SK-N-SH treated with all-trans-retinoic acid at 6 μM for 48 hours (cell line): ENCODE results near the gene AMIGO1.

Experiments
- ATAC-seq: fragments of 200-7000 bp; cut with Tn5 transposase; 3 replicates; pipeline ENCODE4 v1.9.1; 2020; ENCODE audit warnings: mild to moderate bottlenecking, moderate library complexity
- ARNTL ChIP-seq: fragments of 450-650 bp; formaldehyde crosslinking; IDR thresholded peaks from 2 replicates; pipeline ENCODE4 v1.5.0; 2020; ENCODE audit warnings: low read depth, mild to moderate bottlenecking, moderate library complexity, borderline replicate concordance
- BACH2 ChIP-seq: fragments of 250-450 bp; sonication (Bioruptor Pico); IDR thresholded peaks from 2 replicates; pipeline ENCODE4 v1.9.0; 2021; ENCODE audit warnings: mild to moderate bottlenecking, borderline replicate concordance
- CREB5 ChIP-seq: fragments of 250-450 bp; sonication (Bioruptor Pico); IDR thresholded peaks from 2 replicates; pipeline ENCODE4 v1.5.1; 2020; ENCODE audit warnings: low read depth, mild to moderate bottlenecking, moderate library complexity
- ESRRG ChIP-seq: fragments of 250-450 bp; sonication (Bioruptor Pico); IDR thresholded peaks from 2 replicates; pipeline ENCODE4 v1.6.1; 2021; ENCODE audit warnings: mild to moderate bottlenecking
- GLIS3 ChIP-seq: fragments of 250-450 bp; sonication (Bioruptor Pico); IDR thresholded peaks from 2 replicates; pipeline ENCODE4 v1.5.0; 2020; ENCODE audit warnings: mild to moderate bottlenecking, moderate library complexity
- ISL1 ChIP-seq: fragments of 250-450 bp; sonication (Bioruptor Pico); IDR thresholded peaks from 2 replicates; pipeline ENCODE4 v2.1.2; 2022; ENCODE audit warnings: mild to moderate bottlenecking, moderate library complexity
- PPARA ChIP-seq: fragments of 250-450 bp; sonication (Bioruptor Pico); IDR thresholded peaks from 2 replicates; pipeline ENCODE4 v1.5.0; 2020; ENCODE audit warnings: mild to moderate bottlenecking, borderline replicate concordance
- RARB ChIP-seq: fragments of 250-450 bp; sonication (Bioruptor Pico); IDR thresholded peaks from 2 replicates; pipeline ENCODE4 v1.8.0; 2021; ENCODE audit warnings: mild to moderate bottlenecking, moderate library complexity
- TCF4 ChIP-seq: fragments of 250-450 bp; sonication (Bioruptor Pico); IDR thresholded peaks from 2 replicates; pipeline ENCODE4 v1.8.0; 2021; ENCODE audit warnings: mild to moderate bottlenecking, moderate library complexity, borderline replicate concordance
- TSHZ2 ChIP-seq: fragments of 250-450 bp; sonication (Bioruptor Pico); IDR thresholded peaks from 2 replicates; pipeline ENCODE4 v1.5.0; 2020; ENCODE audit warnings: mild to moderate bottlenecking, moderate library complexity
- ZFP3 ChIP-seq: fragments of 250-450 bp; sonication (Bioruptor Pico); IDR thresholded peaks from 2 replicates; pipeline ENCODE4 v1.5.0; 2020; ENCODE audit warnings: mild to moderate bottlenecking, moderate library complexity
- ZFP30 ChIP-seq: fragments of 450-650 bp; formaldehyde crosslinking; IDR thresholded peaks from 2 replicates; pipeline ENCODE4 v1.5.0; 2022; ENCODE audit warnings: mild to moderate bottlenecking, moderate library complexity
- ZNF565 ChIP-seq: fragments of 450-650 bp; formaldehyde crosslinking; conservative IDR thresholded peaks from 2 replicates; pipeline ENCODE4 v1.5.0; 2020; ENCODE audit warnings: low read depth, mild to moderate bottlenecking, moderate library complexity
- ZNF70 ChIP-seq: fragments of 450-650 bp; formaldehyde crosslinking; IDR thresholded peaks from 2 replicates; pipeline ENCODE4 v1.5.0; 2020; ENCODE audit warnings: mild to moderate bottlenecking, moderate library complexity
- ZNF8 ChIP-seq: fragments of 450-650 bp; formaldehyde crosslinking; IDR thresholded peaks from 2 replicates; pipeline ENCODE4 v1.5.0; 2020; ENCODE audit warnings: mild to moderate bottlenecking, moderate library complexity
- TF ChIP-seq, protein P1 (sequence below): fragments of 250-450 bp; sonication (Bioruptor Pico); IDR thresholded peaks from 2 replicates; pipeline ENCODE4 v1.5.1; 2021; ENCODE audit warnings: mild to moderate bottlenecking, moderate library complexity
- TF ChIP-seq, protein P2 (sequence below): fragments of 250-450 bp; sonication (Bioruptor Pico); IDR thresholded peaks from 2 replicates; pipeline ENCODE4 v1.8.0; 2020; ENCODE audit warnings: mild to moderate bottlenecking, moderate library complexity, borderline replicate concordance

AMIGO1 gene

DNA sequence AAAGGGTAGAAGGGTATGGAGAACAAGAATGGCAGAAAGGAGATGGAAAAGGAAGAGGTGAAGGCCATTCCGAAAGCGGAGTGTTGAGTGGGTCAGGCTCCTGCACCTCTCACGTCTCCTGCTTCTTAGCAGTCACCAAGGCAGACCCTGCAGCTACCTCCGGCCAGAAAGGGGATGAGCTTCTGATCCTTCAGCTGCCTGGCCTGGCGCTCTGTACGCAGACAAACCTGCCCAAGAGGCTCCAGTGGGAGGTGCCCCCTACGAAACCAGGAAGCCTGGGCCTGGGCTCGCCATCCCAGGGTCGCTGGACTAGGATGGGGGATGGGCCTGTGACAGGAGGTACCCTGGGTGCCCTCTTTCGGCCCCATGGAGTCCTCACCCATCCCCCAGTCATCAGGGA lies 33.1 kb upstream of the AMIGO1 start:
- TF ChIP-seq PPARA (CRISPR knock-in tag) (no peak), TCF4 (CRISPR knock-in tag) (no peak)
- TF ChIP-seq, all 23 proteins: peak for 0
- ATAC-seq: no peak

GRCh38 chr1:109541102-109541501 lies 31.6 kb upstream of the AMIGO1 start:
- ATAC-seq: no peak
- TF ChIP-seq PPARA (CRISPR knock-in tag) (no peak), ZNF70 (CRISPR knock-in tag) (no peak), CREB5 (CRISPR knock-in tag) (no peak), GLIS3 (CRISPR knock-in tag) (no peak), ZNF8 (CRISPR knock-in tag) (no peak), TSHZ2 (no peak)

DNA sequence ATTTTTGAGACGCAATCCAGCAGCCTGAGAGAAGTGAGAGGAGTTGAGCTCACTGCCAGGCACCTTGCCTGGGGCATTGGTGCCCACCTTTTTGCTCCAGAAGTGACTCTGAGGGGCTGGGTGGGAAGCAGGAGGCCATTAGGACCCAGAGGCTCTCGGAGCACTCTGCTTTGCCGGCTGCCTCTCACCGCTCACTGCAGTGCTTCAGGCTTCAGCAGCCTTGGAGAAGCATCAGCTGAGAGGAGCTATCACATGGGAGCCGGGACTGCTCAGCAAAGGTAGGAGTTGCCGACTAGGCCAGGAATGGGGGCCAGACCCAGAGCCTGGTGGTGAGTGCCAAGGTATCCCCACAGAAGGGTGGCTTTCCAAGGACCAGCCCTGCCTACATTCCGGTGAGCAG lies 30.1 kb upstream of the AMIGO1 start, which contains the start of gene GPR61:
Gene GPR61 (plus strand): TSS at position 197 of the 400 bp plus-strand sequence. CDS start 3,151 bp downstream, outside the sequence.
- TF ChIP-seq GLIS3 (CRISPR knock-in tag): no peak
- TF ChIP-seq ZNF8 (CRISPR knock-in tag): no peak
- no peak for TF ChIP-seq BACH2 (CRISPR knock-in tag)
- TF ChIP-seq, protein P1, sequence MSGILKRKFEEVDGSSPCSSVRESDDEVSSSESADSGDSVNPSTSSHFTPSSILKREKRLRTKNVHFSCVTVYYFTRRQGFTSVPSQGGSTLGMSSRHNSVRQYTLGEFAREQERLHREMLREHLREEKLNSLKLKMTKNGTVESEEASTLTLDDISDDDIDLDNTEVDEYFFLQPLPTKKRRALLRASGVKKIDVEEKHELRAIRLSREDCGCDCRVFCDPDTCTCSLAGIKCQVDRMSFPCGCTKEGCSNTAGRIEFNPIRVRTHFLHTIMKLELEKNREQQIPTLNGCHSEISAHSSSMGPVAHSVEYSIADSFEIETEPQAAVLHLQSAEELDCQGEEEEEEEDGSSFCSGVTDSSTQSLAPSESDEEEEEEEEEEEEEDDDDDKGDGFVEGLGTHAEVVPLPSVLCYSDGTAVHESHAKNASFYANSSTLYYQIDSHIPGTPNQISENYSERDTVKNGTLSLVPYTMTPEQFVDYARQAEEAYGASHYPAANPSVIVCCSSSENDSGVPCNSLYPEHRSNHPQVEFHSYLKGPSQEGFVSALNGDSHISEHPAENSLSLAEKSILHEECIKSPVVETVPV (CRISPR knock-in tag): no peak
- TF ChIP-seq, protein P2, sequence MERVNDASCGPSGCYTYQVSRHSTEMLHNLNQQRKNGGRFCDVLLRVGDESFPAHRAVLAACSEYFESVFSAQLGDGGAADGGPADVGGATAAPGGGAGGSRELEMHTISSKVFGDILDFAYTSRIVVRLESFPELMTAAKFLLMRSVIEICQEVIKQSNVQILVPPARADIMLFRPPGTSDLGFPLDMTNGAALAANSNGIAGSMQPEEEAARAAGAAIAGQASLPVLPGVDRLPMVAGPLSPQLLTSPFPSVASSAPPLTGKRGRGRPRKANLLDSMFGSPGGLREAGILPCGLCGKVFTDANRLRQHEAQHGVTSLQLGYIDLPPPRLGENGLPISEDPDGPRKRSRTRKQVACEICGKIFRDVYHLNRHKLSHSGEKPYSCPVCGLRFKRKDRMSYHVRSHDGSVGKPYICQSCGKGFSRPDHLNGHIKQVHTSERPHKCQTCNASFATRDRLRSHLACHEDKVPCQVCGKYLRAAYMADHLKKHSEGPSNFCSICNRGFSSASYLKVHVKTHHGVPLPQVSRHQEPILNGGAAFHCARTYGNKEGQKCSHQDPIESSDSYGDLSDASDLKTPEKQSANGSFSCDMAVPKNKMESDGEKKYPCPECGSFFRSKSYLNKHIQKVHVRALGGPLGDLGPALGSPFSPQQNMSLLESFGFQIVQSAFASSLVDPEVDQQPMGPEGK (CRISPR knock-in tag): no peak
- no peak for TF ChIP-seq ESRRG (CRISPR knock-in tag)
- TF ChIP-seq ZNF565 (CRISPR knock-in tag): no peak
- TF ChIP-seq ISL1 (CRISPR knock-in tag): no peak
- no peak for TF ChIP-seq ZFP3 (CRISPR knock-in tag)
- no peak for TF ChIP-seq ZFP30 (CRISPR knock-in tag)
- TF ChIP-seq ARNTL: no peak
- TF ChIP-seq RARB (CRISPR knock-in tag): no peak
- TF ChIP-seq TCF4 (CRISPR knock-in tag): no peak
- TF ChIP-seq CREB5 (CRISPR knock-in tag): no peak
- no peak for ATAC-seq

- no peak for ATAC-seq
- TF ChIP-seq, protein P2 (CRISPR knock-in tag): no peak
- TF ChIP-seq ZNF70 (CRISPR knock-in tag) (no peak), TCF4 (CRISPR knock-in tag) (no peak), RARB (CRISPR knock-in tag) (no peak), ZFP30 (CRISPR knock-in tag) (no peak), ESRRG (CRISPR knock-in tag) (no peak), BACH2 (CRISPR knock-in tag) (no peak)
- TF ChIP-seq, protein P1 (CRISPR knock-in tag): no peak
Measured at GRCh38 chr1:109538827-109539555, 29.5 kb upstream of the AMIGO1 start.
